ELF-1 (cell line): ENCODE data around the gene CYBRD1.
"Not testable (repeated sequence)": the region's sequence is repeated elsewhere in the genome, so short reads cannot be mapped to it uniquely, and the experiment has no call there.

ENCODE experiments used
- DNase-seq: peaks from one replicate; pipeline ENCODE4 v3.0.0-alpha.2; 2016; ENCODE audit warnings: low read depth, low spot score

CYBRD1 gene

GRCh38 chr2:171515672-171516298, 6.5 kb upstream of the CYBRD1 start:
- peak; percentile 15 for DNase-seq

GRCh38 chr2:171516793-171517192, 5.5 kb upstream of the CYBRD1 start:
- no peak for DNase-seq

GRCh38 chr2:171520471-171520870, 1.8 kb upstream of the CYBRD1 start:
- DNase-seq, result no peak

GRCh38 chr2:171521361-171522051, 768 bp upstream of the CYBRD1 start:
- DNase-seq, result no peak

GRCh38 chr2:171522788-171523087, 464 bp downstream of the CYBRD1 start:
- DNase-seq, result peak; percentile 18

- DNase-seq, result peak; percentile 87
These were observed 1.1 kb downstream of the CYBRD1 start for GRCh38 chr2:171523088-171524017.

GRCh38 chr2:171524018-171524401, 1.7 kb downstream of the CYBRD1 start:
- DNase-seq, result no peak

GRCh38 chr2:171529914-171530313, 7.6 kb downstream of the CYBRD1 start:
- DNase-seq, result no peak

GRCh38 chr2:171530378-171530777, 8.1 kb downstream of the CYBRD1 start:
- DNase-seq, result no peak

GRCh38 chr2:171530859-171531258, 8.6 kb downstream of the CYBRD1 start:
- not testable (repeated sequence) for DNase-seq

- DNase-seq, result no peak
These were observed 9.0 kb downstream of the CYBRD1 start for GRCh38 chr2:171531291-171531690.

GRCh38 chr2:171531836-171532450, 9.7 kb downstream of the CYBRD1 start:
- DNase-seq, result no peak

- no peak for DNase-seq
These were observed 11.1 kb downstream of the CYBRD1 start for GRCh38 chr2:171533331-171533730.

- not testable (repeated sequence) for DNase-seq
These were observed 13.3 kb downstream of the CYBRD1 start for GRCh38 chr2:171535528-171535927.

- no peak for DNase-seq
These were observed 18.2 kb downstream of the CYBRD1 start for GRCh38 chr2:171540437-171540836.

- peak; percentile 60 for DNase-seq
These were observed 19.1 kb downstream of the CYBRD1 start for GRCh38 chr2:171541202-171541887.

- no peak for DNase-seq
These were observed 22.8 kb downstream of the CYBRD1 start for GRCh38 chr2:171545086-171545485.

GRCh38 chr2:171547256-171547655, 25.0 kb downstream of the CYBRD1 start:
- no peak for DNase-seq

GRCh38 chr2:171547720-171548119, 25.4 kb downstream of the CYBRD1 start:
- no peak for DNase-seq

- DNase-seq, result no peak
These were observed 28.3 kb downstream of the CYBRD1 start for GRCh38 chr2:171550613-171551012.

- DNase-seq, result no peak
These were observed 29.6 kb downstream of the CYBRD1 start for GRCh38 chr2:171551836-171552235.

GRCh38 chr2:171553236-171553635, 31.0 kb downstream of the CYBRD1 start:
- no peak for DNase-seq
